Nucleus accumbens (tissue), 56 donors: Measurements from ENCODE around the gene CCL18.
"Not testable (repeated sequence)": the region's sequence is repeated elsewhere in the genome, so short reads cannot be mapped to it uniquely, and the experiment has no call there.

Experiments
- DNase-seq, 56 donors: peaks; one replicate each; lab custom pipeline; 2025; lab: John Stamatoyannopoulos, UW

Gene CCL18

DNA sequence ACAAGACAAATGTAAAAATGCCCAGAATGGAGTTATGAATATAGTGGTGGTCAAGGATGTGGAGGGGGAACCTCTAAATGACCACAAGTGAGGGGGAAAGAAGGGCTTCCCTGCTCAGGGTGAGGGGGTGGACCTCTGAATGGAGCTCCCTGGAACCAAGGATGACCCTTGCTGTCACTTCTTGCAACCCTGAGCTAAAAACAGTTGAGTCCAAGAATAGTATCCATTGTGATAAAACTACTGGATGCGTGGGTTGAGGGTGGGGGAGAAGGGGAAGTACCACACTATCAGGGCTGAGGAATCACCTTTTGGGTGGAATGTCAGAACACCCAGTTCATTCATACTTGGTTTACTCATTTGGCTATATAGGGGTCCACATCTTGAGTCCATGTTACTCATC, 34.9 kb downstream of the CCL18 start:
- DNase-seq: not testable (repeated sequence)

DNA sequence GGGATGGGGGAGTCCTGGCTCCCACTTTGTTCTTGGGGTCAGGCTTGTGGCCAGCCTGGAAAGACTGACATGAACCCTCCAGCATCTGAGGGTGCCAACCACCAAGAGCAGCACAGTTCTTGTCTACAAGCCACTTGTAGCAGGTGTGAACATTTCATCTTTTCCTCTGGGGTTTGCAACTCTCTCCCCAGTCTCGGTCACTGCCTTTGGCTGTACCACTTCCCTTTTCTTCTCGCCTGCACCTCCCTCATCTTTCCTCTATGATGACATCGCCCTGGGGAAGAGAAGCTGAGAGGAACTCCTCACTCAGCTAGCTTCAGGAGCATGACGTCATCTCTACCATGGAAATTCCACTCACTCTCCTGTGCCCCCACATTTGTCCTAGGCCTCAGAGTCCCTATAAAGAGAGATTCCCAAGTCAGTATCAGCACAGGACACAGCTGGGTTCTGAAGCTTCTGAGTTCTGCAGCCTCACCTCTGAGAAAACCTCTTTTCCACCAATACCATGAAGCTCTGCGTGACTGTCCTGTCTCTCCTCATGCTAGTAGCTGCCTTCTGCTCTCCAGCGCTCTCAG, 39.4 kb downstream of the CCL18 start, which contains the start of gene CCL4:
Gene CCL4 (plus strand): TSS at position 427 of the 575 bp plus-strand sequence. CDS start 79 bp downstream, at position 506.
- DNase-seq: peak in 1 of 56 donors; percentile 9

DNA sequence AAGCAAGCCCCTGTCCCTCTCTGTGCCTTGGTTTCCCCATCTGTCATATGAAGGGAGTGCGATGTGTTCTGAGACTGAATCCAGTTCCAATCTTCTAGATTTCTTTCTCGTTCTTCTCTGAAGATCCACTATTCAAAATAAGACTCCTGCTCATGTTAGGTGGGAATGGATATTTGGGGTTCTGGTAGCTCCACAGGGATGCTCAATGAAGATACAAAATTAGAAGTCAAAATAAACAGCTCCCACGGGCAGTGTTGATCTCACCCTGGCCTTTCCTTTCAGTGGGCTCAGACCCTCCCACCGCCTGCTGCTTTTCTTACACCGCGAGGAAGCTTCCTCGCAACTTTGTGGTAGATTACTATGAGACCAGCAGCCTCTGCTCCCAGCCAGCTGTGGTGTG, 40.2 kb downstream of the CCL18 start:
- DNase-seq: not testable (repeated sequence)

DNA sequence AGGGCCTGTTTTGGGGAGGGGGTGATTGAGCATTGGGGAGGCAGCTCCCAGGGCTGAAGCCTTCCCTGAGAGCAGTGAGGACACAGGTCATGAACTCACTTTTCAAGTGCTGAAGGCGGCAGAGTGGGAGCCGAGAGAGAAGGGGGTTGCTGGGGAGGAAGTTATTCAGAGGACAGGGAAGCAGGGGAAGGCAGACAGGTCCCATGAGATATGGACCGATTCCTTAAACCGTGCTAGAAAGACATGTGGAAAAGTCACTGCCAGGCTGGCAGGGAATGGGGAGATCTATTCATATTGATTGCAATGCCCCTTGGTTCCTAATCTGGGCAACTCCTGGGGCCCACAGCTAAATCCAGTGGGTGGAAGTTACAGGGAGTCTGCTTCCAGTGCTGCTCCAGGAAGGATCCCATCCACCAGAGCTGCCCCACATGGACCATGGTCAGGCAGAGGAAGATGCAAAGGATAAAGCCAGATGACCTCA, 40.7 kb downstream of the CCL18 start:
- DNase-seq: no peak

DNA sequence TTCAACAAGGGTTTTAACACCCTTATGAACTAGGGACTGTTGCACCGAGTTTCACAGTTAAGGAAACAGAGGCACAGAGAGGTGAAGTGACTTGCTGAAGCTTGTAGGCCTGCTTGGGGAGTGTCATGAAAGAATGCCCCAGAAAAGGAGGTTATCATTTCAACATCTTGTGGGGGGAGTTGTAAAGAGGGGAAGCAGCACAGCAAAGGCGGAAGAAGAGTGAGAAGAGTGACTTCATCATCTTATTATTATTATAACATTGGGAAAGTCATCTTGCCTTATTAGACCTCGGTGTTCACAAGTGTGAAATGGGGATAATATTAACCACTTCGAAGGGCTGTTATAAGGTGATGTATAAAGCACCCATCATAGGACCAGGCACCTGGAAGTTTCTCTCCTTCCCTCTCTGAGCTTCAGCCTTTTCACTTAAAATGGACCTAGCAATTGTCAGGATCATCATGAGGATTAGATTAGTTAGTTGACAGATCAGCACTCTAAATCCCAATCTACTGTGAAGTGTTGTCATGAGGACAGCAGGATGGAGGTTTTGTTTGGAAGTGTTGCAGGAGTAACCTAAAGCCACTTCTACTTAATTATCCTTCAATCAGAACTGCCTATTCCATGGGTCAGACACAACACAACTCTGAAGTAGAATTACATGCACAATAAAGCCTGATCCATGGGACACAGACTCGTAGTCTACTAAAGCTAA, 41.9 kb downstream of the CCL18 start:
- no peak for DNase-seq

DNA sequence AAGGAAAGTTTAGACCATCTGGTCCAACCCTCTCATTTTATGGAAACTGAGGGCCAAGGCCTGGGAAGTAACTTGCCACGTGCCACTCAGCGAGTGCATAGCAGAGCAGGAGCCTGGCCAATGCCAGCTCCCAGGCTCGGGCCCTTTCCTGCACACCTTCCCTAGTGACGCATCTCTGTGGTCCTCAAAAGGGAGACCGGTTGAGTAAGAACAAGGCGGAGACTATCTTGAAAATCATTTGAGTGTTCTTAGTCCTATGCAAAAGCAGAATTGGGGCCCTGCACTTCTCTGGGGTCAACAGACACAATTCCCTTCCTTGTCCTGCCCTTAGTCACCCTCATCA, 42.4 kb downstream of the CCL18 start:
- no peak for DNase-seq

DNA sequence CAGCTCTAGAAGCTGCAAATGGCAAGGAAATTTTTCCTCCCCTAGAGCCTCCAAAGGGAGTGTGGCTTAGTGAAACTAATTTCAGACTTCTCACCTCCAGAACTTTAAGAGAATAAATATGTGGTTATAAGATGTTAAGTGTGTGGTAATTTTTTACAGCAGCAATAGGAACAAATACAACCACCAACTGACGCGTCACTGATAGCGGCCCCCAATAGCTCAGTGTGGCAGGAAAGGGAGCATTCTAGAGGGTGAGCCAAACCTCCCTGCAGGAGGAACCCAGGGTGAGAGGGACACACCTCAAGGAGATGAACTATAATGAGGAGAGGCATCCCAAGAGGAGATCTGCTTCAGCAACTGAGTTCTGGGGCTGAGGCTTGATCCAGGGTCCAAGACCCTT, 43.6 kb downstream of the CCL18 start:
- DNase-seq: no peak

DNA sequence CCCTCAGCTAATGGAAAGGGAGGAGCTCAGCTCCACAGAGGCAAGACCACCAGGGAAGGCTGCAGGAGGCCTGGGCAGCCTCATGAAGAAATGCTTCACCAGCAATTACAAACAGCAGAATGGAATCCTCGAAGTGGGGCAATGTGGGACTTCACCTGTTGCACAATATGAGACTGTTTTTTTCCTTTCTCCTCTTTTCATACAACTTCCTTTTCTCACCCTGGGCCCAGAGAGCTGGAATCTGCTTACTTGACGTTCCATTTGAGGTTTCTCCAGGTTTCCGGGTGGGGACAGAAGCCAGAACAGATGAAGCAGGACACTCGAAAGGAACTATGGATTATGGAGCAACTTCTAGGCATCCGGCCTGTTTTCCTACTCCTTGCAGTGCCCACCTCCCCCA, 44.2 kb downstream of the CCL18 start:
- not testable (repeated sequence) for DNase-seq

DNA sequence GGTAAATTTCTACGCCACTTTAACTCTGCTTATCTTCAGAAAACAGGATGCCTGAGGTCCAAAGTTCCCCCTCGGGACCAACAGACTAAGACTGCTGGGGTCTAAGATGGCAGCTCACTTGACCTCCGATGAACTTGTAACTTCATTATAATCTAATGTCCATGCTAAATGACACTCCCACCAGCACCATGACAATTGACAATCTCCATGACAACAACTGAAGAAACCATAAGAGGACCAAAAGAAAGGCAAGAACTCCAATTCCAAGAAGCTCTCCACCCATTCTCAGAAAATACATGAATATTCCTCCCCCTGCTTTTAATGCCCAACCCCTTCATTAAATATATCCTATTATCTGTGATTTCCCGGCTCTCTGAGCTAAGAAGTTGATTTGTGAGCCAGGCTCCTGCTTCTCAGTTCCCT, 47.0 kb downstream of the CCL18 start:
- no peak for DNase-seq

DNA sequence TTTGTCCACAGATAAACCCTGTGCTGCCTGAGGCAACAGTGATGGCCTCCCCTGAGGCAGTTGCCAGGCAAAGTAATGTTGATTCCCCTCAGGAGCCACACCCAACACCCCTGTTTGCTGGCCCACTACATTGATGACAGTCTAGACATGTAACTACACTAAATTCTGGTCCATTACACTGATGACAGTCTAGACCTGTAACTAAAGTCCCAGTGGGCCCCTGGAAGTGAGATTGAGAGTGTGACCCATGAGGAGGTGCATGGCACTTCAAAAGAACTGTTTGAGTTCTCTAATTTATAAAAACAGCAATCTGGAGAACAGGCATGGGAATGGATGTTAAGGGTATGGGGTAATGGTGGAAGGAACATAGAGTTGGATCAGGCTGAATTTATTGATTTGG, 48.5 kb downstream of the CCL18 start:
- DNase-seq: no peak

DNA sequence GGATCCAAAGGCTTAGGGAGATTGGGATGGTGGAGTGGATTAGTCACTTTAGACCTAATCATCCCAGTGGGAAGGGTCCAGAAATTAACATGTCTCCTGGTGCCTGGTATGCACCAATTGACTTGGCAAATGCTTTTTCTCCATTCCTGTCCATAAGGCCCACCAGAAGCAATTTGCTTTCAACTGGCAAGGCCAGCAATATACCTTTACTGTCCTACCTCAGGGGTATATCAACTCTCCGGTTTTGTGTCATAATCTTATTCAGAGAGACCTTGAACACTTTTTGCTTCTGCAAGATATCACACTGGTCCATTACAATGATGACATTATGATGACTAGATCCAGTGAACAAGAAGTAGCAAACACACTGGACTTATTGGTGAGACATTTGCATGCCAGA, 49.1 kb downstream of the CCL18 start:
- DNase-seq: not testable (repeated sequence)

DNA sequence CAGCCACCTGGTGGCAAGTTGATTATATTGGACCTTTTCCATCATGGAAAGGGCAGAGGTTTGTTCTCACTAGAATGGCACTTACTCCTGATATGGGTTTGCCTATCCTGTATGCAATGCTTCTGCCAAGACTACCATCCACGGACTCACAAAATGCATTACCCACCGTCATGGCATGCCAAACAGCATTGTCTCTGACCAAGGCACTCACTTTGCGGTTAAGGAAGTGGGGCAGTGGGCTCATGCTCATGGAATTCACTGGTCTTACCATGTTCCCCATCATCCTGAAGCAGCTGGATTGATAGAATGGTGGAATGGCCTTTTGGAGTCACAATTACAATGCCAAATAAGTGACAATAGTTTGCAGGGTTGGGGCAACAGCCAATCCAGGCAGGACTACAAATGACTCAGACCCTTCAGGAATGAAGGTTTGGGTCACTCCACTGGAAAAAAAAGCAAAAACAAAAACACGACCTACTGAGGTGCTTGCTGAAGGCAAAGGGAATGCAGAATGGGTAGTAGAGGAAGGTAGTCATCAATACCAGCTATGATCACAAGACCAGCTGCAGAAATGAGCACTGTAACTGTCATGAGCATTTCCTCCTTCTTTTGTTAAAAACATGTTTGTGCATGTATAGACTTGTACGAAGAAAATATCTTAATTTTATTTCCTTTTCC, 51.0 kb downstream of the CCL18 start:
- not testable (repeated sequence) for DNase-seq

DNA sequence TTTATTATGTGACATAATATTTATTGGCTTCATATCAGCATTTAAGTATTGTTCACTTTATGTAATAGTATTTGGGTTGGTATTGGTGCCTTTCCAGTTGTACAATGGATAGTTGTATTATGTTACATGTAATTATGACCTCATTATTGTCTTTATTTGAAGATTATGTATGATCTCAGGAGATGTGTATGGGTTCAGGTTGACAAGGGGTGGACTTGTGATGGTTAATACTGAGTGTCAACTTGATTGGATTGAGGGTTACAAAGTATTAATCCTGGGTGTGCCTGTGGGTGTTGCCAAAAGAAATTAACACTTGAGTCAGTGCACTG, 51.5 kb downstream of the CCL18 start:
- DNase-seq: not testable (repeated sequence)

DNA sequence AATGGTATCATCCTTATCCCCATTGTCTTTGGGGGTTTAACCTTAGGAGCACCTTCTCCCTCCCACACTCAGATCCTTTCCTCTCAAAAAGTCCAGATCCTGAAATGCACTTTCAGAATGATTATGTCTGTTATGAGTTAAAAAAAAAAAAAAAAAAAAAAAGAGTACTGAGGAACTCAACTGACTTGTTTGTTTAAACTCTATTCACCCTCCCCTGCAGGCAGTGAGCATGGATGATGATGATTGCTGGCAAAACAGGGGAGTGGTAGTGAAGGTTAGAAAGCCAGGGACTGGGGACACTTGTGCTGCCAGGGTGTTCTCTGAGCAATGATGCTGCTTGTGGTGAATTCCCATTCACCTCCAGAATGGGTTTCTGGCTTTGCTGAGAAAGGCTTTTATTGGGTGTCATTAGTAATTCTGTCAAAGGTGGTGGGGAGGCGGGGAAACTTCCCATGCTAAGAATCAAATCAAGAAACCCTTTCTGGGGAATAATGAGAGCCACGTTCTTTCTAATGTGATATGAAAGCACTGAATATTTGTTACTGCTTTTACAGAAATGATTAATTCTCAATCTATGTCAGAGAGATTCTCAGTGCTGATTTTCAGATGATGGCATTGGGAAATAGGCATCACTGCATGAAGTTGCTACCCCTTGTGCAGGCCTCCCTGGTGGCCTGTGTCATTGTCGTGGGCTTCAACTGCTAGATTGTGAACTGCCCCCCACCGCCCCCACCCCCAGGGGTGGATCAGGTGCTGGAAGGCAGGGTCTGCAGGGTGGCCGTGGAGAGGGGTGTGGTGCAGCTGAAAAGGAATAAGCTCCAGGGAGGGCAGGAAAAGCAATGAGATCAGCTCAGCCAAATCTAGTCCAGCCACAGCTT, 53.7 kb downstream of the CCL18 start:
- DNase-seq: no peak

DNA sequence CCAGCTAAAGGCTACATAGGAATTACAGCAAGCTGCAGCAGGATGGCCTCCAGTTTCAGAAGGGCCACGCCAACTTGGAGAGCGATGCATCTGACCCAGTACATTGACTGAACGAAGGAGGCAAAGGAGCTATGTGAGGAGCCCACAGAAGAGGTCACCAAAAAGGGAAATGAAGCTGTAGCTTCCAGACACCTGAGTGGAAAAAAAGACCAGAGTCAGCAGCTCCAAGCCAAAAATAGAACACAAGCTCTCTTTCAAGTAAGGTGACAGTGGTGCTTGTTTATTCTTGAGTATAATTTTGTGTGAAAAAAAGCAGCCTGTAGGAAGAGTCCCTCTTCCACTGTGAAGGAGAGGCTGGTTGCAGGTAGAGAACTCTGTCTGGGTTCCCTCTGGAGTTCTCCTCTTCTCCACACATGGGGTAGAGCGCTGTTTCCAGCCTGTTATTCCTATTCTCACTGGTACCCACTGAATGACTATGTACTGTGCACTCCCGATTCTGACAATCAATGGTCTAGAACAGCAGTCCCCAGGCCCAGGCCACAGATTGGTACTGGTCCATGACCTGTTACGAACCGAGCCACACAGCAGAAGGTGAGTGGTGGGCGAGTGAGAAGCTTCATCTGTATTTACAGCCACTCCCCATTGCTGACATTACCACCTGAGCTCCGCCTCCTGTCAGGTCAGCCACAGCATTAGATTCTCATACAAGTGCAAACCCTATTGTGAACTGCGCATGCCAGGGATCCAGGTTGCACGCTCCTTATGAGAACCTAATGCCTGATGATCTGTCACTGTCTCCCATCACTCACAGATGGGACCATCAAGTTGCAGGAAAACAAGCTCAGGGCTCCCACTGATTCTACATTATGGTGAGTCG, 54.6 kb downstream of the CCL18 start:
- no peak for DNase-seq

DNA sequence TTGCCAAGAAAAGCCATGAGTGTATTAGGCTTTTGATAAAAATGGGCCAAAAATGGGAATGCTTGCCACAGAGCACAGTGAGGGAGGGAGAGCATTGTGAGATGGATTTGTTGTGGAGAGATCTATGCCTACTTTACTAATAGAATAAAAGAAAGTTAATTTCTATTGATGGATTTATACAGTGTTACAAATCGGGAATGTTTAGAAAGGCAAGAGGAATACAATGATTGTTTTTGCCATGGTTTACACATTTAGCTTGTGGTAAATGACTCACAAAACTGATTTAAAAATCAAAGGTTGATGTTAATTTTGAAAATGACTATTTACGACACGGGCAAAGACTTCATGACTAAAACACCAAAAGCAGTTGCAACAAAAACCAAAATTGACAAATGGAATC, 56.1 kb downstream of the CCL18 start:
- no peak for DNase-seq

DNA sequence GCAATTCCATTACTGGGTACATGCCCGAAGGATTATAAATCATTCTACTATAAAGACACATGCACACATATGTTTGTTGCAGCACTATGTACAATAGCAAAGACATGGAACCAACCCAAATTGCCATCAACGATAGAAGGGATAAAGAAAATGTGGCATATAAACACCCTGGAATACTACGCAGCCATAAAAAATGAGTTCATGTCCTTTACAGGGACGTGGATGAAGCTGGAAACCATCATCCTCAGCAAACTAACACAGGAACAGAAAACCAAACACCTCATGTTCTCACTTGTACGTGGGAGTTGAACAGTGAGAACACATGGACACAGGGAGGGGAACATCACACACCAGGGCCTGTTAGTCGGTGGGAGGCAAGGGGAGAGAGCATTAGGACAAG, 57.0 kb downstream of the CCL18 start:
- DNase-seq: not testable (repeated sequence)
